Body of pancreas (tissue), 4 donors: ENCODE results near the gene CXCL5.

Experiments used
- POLR2A ChIP-seq, 3 donors: fragments of 450-650 bp; IDR thresholded peaks; one replicate each; pipeline ENCODE4 v1.6.1; 2016; ENCODE audit warnings: antibody characterized with exemption in 3 of 3, mild to moderate bottlenecking in 2 of 3
- TF ChIP-seq, protein P1 (sequence below), 7 experiments: fragments of 450-650 bp in 4 of 7; fragments of 200-600 bp in 3 of 7; sonication (generic) in 3 of 7; IDR thresholded peaks; one replicate each; pipeline ENCODE4 v1.5.1; 2016 to 2019; ENCODE audit warnings: antibody characterized with exemption in 7 of 7

DNA sequence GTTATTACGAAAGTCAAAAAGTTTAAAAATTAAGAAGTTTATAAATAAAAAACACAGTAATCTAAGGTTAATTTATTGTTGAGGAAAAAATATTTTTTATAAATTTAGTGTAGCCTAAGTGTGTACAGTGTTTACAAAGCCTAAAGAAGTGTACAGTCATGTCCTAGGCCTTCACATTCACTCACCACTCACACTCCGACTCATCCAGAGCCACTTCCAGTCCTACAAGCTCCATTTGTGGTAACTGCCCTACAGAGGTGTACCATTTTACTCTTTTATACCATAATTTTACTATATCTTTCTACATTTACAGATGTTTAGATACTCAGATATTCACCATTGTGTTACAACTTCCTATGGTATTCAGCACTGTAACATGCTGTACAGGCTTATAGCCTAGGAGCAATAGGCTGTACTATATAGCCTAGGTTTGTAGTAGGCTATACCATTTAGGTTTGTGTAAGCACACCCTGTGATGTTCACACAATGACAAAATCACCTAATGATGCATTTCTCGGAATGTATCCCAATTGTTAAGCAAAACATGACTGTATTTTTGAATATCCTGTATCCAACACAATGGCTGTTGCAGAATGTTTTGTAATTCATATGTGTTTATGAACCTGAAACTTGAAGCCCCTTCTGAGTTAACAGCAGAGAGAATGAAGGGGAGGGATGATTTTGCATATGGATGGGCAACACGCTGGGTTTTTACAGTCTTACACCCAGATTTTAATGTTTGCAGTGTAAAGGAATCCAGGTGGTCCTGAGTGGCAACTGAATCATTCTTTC lies 13.5 kb downstream of the CXCL5 start:
- TF ChIP-seq, protein P1, sequence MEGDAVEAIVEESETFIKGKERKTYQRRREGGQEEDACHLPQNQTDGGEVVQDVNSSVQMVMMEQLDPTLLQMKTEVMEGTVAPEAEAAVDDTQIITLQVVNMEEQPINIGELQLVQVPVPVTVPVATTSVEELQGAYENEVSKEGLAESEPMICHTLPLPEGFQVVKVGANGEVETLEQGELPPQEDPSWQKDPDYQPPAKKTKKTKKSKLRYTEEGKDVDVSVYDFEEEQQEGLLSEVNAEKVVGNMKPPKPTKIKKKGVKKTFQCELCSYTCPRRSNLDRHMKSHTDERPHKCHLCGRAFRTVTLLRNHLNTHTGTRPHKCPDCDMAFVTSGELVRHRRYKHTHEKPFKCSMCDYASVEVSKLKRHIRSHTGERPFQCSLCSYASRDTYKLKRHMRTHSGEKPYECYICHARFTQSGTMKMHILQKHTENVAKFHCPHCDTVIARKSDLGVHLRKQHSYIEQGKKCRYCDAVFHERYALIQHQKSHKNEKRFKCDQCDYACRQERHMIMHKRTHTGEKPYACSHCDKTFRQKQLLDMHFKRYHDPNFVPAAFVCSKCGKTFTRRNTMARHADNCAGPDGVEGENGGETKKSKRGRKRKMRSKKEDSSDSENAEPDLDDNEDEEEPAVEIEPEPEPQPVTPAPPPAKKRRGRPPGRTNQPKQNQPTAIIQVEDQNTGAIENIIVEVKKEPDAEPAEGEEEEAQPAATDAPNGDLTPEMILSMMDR (IDR thresholded peaks at IDR 0.05), result no peak
- no peak for TF ChIP-seq POLR2A (IDR thresholded peaks at IDR 0.05)
